HG02973 (cell line): Measurements from ENCODE around the gene SLC10A2.

Source experiments
- ATAC-seq: cut with Tn5 transposase; IDR thresholded peaks from one replicate; pipeline ENCODE4 v1.9.1; 2021; ENCODE audit warnings: moderate library complexity; ENCODE audit not compliant: unreplicated experiment

SLC10A2 gene

GRCh38 chr13:103055166-103055565, 11.1 kb downstream of the SLC10A2 start:
- ATAC-seq: no peak

GRCh38 chr13:103046676-103047075, 19.5 kb downstream of the SLC10A2 start:
- no peak for ATAC-seq

- ATAC-seq: no peak
These were observed 22.2 kb downstream of the SLC10A2 start for GRCh38 chr13:103044056-103044455.

- ATAC-seq: no peak
These were observed 26.2 kb downstream of the SLC10A2 start for GRCh38 chr13:103040006-103040405.

GRCh38 chr13:103039183-103039582, 27.0 kb downstream of the SLC10A2 start:
- no peak for ATAC-seq

GRCh38 chr13:103036268-103036667, 29.9 kb downstream of the SLC10A2 start:
- ATAC-seq: no peak

- ATAC-seq: no peak
These were observed 32.2 kb downstream of the SLC10A2 start for GRCh38 chr13:103033999-103034398.

GRCh38 chr13:103031332-103031873, 34.8 kb downstream of the SLC10A2 start:
- ATAC-seq: peak; percentile 93

GRCh38 chr13:103030776-103031175, 35.4 kb downstream of the SLC10A2 start:
- ATAC-seq: no peak

GRCh38 chr13:103029798-103030197, 36.4 kb downstream of the SLC10A2 start:
- ATAC-seq: no peak

- ATAC-seq: no peak
These were observed 43.9 kb downstream of the SLC10A2 start for GRCh38 chr13:103022336-103022735.

GRCh38 chr13:103018556-103018955, 47.7 kb downstream of the SLC10A2 start:
- ATAC-seq: no peak

- ATAC-seq: no peak
These were observed 53.6 kb downstream of the SLC10A2 start for GRCh38 chr13:103012646-103013045.

- ATAC-seq: no peak
These were observed 57.0 kb downstream of the SLC10A2 start for GRCh38 chr13:103009051-103009840.

GRCh38 chr13:103007427-103007762, 58.8 kb downstream of the SLC10A2 start:
- ATAC-seq: no peak

- ATAC-seq: peak; percentile 95
These were observed 59.4 kb downstream of the SLC10A2 start for GRCh38 chr13:103006641-103007426.

- no peak for ATAC-seq
These were observed 61.4 kb downstream of the SLC10A2 start for GRCh38 chr13:103004661-103005345.

GRCh38 chr13:103003631-103004030, 62.6 kb downstream of the SLC10A2 start:
- no peak for ATAC-seq

- ATAC-seq: no peak
These were observed 63.9 kb downstream of the SLC10A2 start for GRCh38 chr13:103002279-103002678.

GRCh38 chr13:103000157-103000556, 66.1 kb downstream of the SLC10A2 start:
- ATAC-seq: no peak

GRCh38 chr13:102999499-102999898, 66.7 kb downstream of the SLC10A2 start:
- no peak for ATAC-seq
